T-cell (primary cell): ENCODE data around the gene PRAMEF33. TPM values are rescaled to one million over a fixed set of nuclear protein-coding genes. Genes with fewer than 3 reads are reported as not detected.
"Not testable (repeated sequence)": the region's sequence is repeated elsewhere in the genome, so short reads cannot be mapped to it uniquely, and the experiment has no call there.

Experiments used
- ATAC-seq, 4 experiments: fragments of 200-7000 bp in 3 of 4; fragments of 150-1000 bp in 1 of 4; cut with Tn5 transposase; replicated peaks in 1 of 4; 1 replicate in 3 of 4; 2 replicates in 1 of 4; pipeline ENCODE4 v1.10.0; 2021; ENCODE audit warnings: moderate library complexity in 3 of 4, mild to moderate bottlenecking in 2 of 4, moderate number of reproducible peaks in 1 of 4
- CTCF ChIA-PET, 2 donors: fragments of 300-600 bp; sonication (Branson Sonifier 250); formaldehyde crosslinking; loops; one replicate each; lab custom pipeline; 2022; ENCODE audit warnings: antibody characterized with exemption in 2 of 2; lab: Charles Lee
- POLR2A ChIA-PET, 2 donors: fragments of 300-600 bp; sonication (Branson Sonifier 250); formaldehyde crosslinking; loops; one replicate each; lab custom pipeline; 2022; ENCODE audit warnings: antibody characterized with exemption in 2 of 2; lab: Charles Lee
- DNase-seq, 35 experiments: peaks; one replicate each; pipeline versions ENCODE4 v3.0.0 to v3.0.0-alpha.2; 2013 to 2023
- H3K27ac ChIP-seq: one replicate; pipeline ENCODE4 v1.5.1; 2013; ENCODE audit warnings: low read length
- H3K27me3 ChIP-seq, 2 experiments: replicated peaks in 1 of 2; 1 replicate in 1 of 2; 2 replicates in 1 of 2; pipeline versions ENCODE4 v1.6.1 to v1.7.0; 2013; ENCODE audit warnings: low read length in 1 of 2, mixed read lengths in 1 of 2; ENCODE audit not compliant: control insufficient read depth in 2 of 2, insufficient read depth in 2 of 2; ENCODE audit errors: extremely low read depth in 1 of 2
- H3K36me3 ChIP-seq, 2 donors: 1 replicate in 1 of 2; 2 replicates in 1 of 2; pipeline versions ENCODE4 v1.6.1 to v1.7.0; 2013; ENCODE audit warnings: low read length in 1 of 2; ENCODE audit not compliant: control insufficient read depth in 2 of 2, insufficient read depth in 1 of 2; ENCODE audit errors: extremely low read depth in 1 of 2
- H3K4me1 ChIP-seq, 2 experiments: 1 replicate in 1 of 2; 2 replicates in 1 of 2; pipeline versions ENCODE4 v1.6.1 to v1.7.0; 2013; ENCODE audit warnings: low read length in 2 of 2, mixed read lengths in 1 of 2; ENCODE audit not compliant: insufficient read depth in 2 of 2, control insufficient read depth in 1 of 2; ENCODE audit errors: extremely low read depth in 1 of 2
- H3K4me3 ChIP-seq, 2 donors: 1 replicate in 1 of 2; 2 replicates in 1 of 2; pipeline versions ENCODE4 v1.5.1 to v1.7.0; 2013; ENCODE audit warnings: mild to moderate bottlenecking in 2 of 2, low read length in 1 of 2, moderate library complexity in 1 of 2; ENCODE audit not compliant: control insufficient read depth in 1 of 2; ENCODE audit errors: extremely low read depth in 1 of 2
- H3K9me3 ChIP-seq: 2 replicates; pipeline ENCODE4 v1.7.0; 2013
- H3K27ac Mint-ChIP-seq, 2 donors: one replicate each; pipeline ENCODE4 v1.8.0; 2020 to 2021; ENCODE audit warnings: mild to moderate bottlenecking in 2 of 2, mixed read lengths in 2 of 2
- H3K27me3 Mint-ChIP-seq, 2 donors: one replicate each; pipeline ENCODE4 v1.8.0; 2021 to 2022; ENCODE audit warnings: mixed read lengths in 2 of 2
- H3K36me3 Mint-ChIP-seq: one replicate; pipeline ENCODE4 v1.8.0; 2021; ENCODE audit warnings: mixed read lengths
- H3K4me1 Mint-ChIP-seq, 3 donors: one replicate each; pipeline ENCODE4 v1.8.0; 2020 to 2022; ENCODE audit warnings: mixed read lengths in 3 of 3, mild to moderate bottlenecking in 1 of 3
- H3K4me3 Mint-ChIP-seq, 3 donors: one replicate each; pipeline ENCODE4 v1.8.0; 2020 to 2022; ENCODE audit warnings: mild to moderate bottlenecking in 3 of 3, mixed read lengths in 3 of 3, moderate library complexity in 3 of 3
- H3K9me3 Mint-ChIP-seq, 3 donors: one replicate each; pipeline ENCODE4 v1.8.0; 2020 to 2022; ENCODE audit warnings: mixed read lengths in 3 of 3
- WGBS: methylation state at CpG from one replicate; pipeline ENCODE4 v1.1.5; 2013; ENCODE audit warnings: missing lambda C conversion rate; ENCODE audit not compliant: insufficient coverage; 5-methylcytosine and 5-hydroxymethylcytosine counted together
- total RNA-seq, 35 experiments: library from RNA in 6 of 35; stranded (reverse) in 6 of 35; fragments of 120-200 nt in 1 of 35; gene quantifications; one replicate each; pipeline versions ENCODE4 v1.2.1 to v1.2.4 and lab custom pipeline; 2013 to 2026

Gene PRAMEF33
- total RNA-seq, 5 donors from 2014 or later (not counting 1 experiment from before 2014, with no cell fraction given): not detected

DNA sequence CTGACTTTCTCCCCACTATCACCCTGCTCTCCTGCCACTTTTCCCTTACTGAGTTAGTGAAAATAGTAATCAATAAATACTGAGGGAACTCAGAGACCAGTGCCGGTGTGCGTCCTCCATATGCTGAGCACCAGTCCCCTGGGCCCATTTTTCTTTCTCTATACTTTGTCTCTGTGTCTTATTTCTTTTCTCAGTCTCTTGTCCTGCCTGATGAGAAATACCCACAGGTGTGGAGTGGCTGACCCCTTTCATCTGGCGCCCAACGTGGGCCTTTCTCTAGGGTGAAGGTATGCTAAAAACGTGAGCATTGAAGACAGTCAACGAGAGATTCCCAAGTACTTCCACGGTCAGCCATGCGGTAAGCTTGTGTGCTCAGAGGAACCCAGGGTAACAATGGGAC is 50.1 kb downstream of the PRAMEF33 start:
- POLR2A ChIA-PET, H3K27ac Mint-ChIP-seq, H3K27ac ChIP-seq, DNase-seq, ATAC-seq, H3K36me3 ChIP-seq, H3K4me3 Mint-ChIP-seq, H3K27me3 Mint-ChIP-seq, H3K4me1 Mint-ChIP-seq, H3K27me3 ChIP-seq, H3K9me3 ChIP-seq, H3K4me3 ChIP-seq, H3K4me1 ChIP-seq, CTCF ChIA-PET, H3K36me3 Mint-ChIP-seq: not testable (repeated sequence)
- H3K9me3 Mint-ChIP-seq: peaks cover 4 to 11% (median 7%) of the 10 kb centered on the region in 3 donors
- no CpG with 5 or more reads among the region's 8 CpGs for WGBS

DNA sequence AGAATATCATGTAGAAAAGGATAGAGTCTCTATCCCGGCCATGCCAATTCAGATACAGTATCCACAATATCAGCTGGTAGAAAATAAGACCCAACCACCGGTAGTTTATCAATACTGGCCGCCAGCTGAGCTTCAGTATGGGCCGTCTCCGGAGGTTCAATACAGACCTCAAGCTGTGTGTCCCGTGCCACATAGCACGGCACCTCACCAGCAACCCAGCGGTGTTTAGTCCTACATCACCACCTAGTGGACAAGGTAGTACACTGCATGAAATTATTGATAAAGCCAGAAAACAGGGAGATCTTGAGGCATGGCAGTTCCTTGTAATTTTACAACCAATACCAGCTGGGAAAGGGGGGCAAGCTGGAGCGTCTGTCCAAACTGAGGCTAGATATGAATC is 51.1 kb downstream of the PRAMEF33 start:
- DNase-seq, H3K4me1 ChIP-seq, H3K27ac Mint-ChIP-seq, POLR2A ChIA-PET, H3K27me3 Mint-ChIP-seq, CTCF ChIA-PET, H3K27me3 ChIP-seq, H3K4me1 Mint-ChIP-seq, H3K36me3 Mint-ChIP-seq, H3K9me3 ChIP-seq, H3K36me3 ChIP-seq, H3K4me3 ChIP-seq, ATAC-seq, H3K27ac ChIP-seq, H3K4me3 Mint-ChIP-seq: not testable (repeated sequence)
- peaks cover 4 to 11% (median 7%) of the 10 kb centered on the region in 3 donors for H3K9me3 Mint-ChIP-seq
- WGBS: no CpG with 5 or more reads among the region's 9 CpGs

DNA sequence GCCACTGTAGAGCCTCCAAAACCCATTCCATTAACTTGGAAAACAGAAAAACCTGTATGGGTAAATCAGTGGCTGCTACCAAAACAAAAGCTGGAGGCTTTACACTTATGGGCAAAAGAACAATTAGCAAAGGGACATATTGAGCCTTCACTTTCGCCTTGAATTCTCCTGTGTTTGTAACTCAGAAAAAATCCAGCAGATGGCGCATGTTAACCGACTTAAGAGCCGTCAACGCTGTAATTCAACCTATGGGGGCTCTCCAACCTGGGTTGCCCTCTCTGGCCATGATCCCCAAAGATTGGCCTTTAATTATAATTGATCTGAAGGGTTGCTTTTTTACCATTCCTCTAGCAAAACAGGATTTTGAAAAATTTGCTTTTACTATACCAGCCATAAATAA is 53.4 kb downstream of the PRAMEF33 start:
- H3K36me3 Mint-ChIP-seq, H3K27me3 ChIP-seq, H3K9me3 ChIP-seq, H3K4me1 Mint-ChIP-seq, CTCF ChIA-PET, H3K4me1 ChIP-seq, ATAC-seq, POLR2A ChIA-PET, H3K27ac ChIP-seq, H3K36me3 ChIP-seq, H3K4me3 ChIP-seq, H3K27me3 Mint-ChIP-seq, H3K4me3 Mint-ChIP-seq, H3K27ac Mint-ChIP-seq: not testable (repeated sequence)
- WGBS: 0% methylated on average over 1 of the region's 5 CpGs
- DNase-seq: peak in 11 of 35 experiments; percentile 0 to 55 (median 4)
- H3K9me3 Mint-ChIP-seq: peaks cover 4 to 11% (median 7%) of the 10 kb centered on the region in 3 donors

Other genes with a start within 250 kb of the PRAMEF33 start
- not detected for gene PRAMEF27, start 247.0 kb upstream of the PRAMEF33 start, total RNA-seq
- not detected for gene HNRNPCL3, start 242.8 kb upstream of the PRAMEF33 start, total RNA-seq
- not detected for gene PRAMEF25, start 232.8 kb upstream of the PRAMEF33 start, total RNA-seq
- not detected for gene HNRNPCL2, start 186.7 kb upstream of the PRAMEF33 start, total RNA-seq
- not detected for gene PRAMEF26, start 147.5 kb upstream of the PRAMEF33 start, total RNA-seq
- not detected for gene HNRNPCL4, start 137.9 kb upstream of the PRAMEF33 start, total RNA-seq
- not detected for gene PRAMEF9, start 131.7 kb upstream of the PRAMEF33 start, total RNA-seq
- gene PRAMEF13, start 102.1 kb upstream of the PRAMEF33 start, total RNA-seq: not detected
- gene PRAMEF18, start 77.4 kb upstream of the PRAMEF33 start, total RNA-seq: not detected
- gene PRAMEF5, start 49.3 kb upstream of the PRAMEF33 start, total RNA-seq: not detected
- gene PRAMEF8, start 18.4 kb upstream of the PRAMEF33 start, total RNA-seq: not detected
- gene PRAMEF15, start 12.0 kb downstream of the PRAMEF33 start, total RNA-seq: not detected
- gene PRAMEF14, start 43.6 kb downstream of the PRAMEF33 start, total RNA-seq: not detected
- gene PRAMEF19, start 68.4 kb downstream of the PRAMEF33 start, total RNA-seq: not detected
- not detected for gene PRAMEF17, start 86.1 kb downstream of the PRAMEF33 start, total RNA-seq
- not detected for gene PRAMEF20, start 106.9 kb downstream of the PRAMEF33 start, total RNA-seq
- gene LRRC38, start 210.5 kb downstream of the PRAMEF33 start, total RNA-seq: under 1 TPM in 1 of 5 donors, not detected in 4; 0.13 TPM